Activated effector memory CD4-positive, alpha-beta T cell treated with anti-CD3 and anti-CD28 coated beads, Interleukin-2, amount 50 U/mL, for 16 hours (primary cell): ENCODE results near the gene CTSE.

Experiments used
- DNase-seq: peaks from one replicate; pipeline ENCODE4 v3.0.0-alpha.2; 2020

Gene CTSE

DNA sequence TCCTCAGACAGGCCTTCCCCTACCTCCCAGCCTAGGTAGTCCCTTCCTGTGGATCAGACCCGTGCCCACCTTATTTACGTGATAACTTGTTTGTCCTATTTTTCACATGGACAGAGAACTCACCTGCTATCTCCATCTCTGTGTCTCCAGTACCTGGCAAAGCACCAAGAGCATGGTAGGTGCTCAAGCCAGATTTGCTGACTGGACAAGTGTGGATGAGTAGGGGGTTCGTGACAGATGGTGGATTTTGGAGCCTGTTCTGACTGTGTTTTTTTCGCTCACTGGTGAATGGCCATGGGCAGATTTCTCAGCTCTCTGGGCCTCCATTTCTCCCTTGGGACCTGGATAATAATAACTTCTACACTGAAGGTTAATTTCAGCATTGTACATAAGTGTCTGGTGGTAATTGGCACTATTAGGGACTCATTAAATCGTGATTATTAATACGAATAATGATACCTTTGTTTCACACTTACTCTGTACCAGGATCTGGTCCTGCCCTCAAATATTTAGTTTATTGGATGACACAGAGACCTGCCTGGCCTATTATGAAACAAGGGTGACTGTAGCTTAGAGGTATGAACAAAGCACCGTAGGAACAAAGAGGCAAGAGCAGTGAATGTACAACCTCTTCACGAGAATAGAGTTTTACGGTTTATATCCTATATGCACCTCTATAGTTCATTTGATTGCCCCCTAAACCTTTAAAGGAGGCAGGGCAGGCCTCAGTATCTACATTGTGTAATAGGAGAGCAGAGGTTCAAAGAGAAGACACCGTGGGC is 56.0 kb downstream of the CTSE start:
- DNase-seq = no peak

DNA sequence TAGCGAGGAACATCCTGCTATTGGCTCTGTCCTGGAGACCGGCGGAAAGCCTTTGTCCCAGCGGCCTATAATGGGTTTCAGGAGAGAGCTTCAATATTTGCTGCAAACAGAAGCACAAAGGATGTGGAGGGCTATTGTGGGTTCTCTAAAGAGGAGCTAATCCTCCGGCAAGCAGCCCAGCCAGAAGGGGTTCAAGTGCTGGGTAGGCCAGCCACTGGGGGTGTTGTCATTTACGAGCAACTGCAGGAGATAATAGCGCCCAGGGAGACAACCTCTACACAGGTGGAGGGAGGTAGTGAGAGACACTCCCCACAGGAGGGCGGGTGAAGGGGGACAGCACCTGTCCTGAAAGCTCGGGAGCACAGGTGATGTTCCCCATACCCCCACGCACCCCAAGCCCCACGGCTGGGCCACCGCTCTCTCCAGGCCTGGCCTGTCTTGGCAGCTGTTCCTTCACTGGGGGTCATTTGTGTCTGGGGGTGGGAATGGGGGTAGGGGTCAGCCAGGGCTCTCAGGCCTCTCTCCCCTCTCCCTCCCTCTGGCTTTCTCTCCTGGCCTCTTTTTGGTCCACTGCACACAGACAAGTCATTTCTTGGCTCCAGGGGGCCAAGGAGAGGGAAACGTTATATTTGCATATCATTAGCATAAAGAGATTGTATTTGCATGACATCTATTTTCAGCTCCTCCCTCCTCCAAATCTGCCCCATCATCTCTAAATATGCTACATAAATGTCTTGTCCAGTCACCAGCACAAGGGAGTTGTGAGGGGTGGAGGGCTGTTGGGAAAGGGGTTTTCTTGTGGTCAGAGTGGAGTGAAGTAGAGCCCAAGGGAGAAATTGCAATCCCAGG is 58.4 kb downstream of the CTSE start:
- DNase-seq = no peak

DNA sequence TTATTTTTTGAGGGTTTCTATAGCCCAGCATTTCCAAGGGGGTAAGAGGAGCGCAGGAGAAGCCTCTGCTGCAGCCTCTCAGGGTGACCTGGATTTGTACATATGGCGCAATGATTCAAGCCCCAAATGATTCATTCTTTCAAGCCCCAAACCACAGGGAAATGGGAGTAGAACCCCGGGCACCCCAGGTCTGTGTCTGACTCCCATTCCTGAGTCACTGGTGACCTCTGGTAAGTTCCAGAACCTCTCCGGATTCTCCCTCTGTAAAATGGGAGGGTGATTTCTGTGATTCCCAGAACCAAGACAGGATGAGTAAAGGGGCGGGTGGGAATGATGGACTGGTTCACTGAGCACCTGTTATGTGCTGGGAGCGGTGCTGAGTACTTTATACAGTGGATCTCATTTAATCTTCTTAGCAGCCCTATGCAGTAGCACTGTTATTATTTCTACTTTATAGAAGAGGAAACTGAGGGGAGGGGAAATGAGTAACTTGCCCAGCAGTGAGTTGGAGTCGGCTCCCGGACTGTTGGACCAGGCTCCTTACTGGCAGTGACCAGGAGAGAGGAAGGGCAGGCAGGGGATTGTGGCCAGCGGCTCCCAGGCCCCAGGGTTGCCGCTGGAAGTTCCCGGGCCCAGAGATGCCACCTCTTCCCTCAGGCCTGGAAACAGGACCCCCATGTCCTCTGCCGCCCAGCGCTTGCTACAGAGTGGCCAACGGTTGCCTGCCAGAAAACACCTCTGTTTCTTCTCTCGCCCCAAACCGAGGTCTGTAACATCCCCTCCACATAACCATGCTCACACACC is 60.1 kb downstream of the CTSE start:
- DNase-seq = no peak

DNA sequence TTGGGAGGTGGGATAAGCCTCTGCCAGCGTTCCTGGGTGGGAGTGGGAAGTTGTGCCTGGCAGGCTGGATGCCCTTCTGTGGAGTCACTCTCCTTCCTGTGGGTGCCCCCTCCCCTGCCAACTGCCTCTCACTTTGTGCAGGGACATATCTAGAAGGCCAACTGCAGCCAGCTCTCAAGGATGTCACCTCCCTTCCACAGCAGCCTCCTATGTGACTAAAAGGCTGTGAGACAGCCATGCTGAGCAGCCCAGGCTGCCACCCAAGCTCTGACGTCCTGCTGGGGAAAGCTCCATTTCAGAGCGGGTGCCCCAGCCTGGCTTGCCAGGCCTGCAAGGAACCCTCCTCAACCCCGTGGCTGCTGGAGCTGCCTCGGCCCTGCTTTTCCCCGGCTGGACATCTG is 60.9 kb downstream of the CTSE start:
- no peak for DNase-seq

DNA sequence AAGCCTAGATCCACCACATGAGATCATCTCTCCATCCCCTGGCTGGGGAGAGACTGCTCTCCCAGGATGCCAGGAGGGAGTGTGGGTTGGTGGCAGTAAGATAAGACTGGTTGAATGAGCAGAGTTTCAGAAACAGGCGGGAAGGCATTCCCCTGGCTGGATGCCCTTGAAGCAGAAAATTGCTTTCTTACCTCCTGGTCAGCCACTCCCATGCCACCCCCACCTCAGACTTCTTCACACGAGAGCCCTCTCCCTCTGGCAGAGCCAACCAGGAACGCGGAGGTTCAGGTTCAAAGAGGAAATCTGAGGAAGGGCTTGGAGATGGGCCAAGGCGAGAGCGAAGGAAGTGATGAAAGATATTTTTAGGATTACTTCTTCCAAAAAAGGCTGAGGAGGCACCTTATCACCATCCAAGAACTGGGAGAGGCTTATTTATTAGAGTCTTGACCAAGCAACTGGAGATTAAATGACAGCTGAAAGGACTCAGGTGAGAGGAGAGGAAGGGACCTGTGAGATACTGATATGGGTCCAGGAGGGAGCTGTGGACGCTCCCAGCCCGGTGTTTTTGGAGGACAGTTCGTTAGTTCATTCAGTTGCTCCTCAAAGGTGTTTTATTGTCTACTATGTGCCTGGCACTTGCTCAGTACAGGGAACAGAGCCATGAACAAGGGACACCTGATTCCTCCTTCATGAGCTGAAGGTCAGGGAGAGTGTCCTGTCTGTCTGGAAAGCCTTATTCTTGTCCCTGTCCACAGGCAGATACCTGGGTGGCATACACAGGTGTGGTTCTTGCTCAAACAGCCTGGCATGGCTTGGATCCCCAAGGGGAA is 61.5 kb downstream of the CTSE start:
- no peak for DNase-seq

DNA sequence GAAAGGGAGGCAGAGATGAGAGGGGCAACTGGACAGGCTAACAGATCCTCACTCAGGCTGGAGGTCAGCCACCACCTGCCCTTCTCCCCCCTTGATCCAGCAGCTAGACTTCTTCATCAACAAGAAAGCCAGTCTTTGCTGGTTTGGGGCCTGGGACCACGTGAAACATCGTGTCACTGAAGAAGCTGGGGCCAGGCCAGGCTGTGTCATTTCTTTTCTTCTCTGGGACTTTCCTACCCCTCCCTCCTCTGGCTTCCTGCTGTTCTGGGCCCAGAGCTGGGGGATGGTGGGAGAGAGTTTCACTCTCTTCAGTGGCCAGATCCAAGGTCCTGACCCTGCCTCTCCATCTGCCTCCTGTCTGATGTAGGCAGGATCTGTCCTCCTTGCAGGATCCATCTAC is 62.3 kb downstream of the CTSE start:
- DNase-seq = no peak

DNA sequence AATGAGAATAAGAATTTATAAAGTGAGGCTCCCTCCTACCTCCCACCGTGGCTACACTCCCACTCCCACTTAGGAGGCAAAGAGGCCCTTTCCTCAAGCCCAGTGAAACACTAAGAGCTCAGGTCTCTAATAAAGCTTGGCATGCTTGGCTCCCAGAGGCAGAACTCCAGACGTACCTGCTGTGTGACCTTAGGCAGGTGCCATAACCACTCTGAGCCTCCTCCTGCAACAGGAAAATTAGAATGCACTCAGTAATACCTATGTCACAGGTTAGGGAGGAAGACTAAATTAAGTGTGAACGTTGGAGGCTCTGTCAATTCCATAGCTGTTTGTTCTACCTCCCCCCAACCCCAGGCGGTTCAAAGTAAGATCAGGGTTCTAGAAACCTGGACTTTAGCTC is 63.9 kb downstream of the CTSE start:
- DNase-seq = no peak
